Measurements from ENCODE around the gene COPS8. TPM values are rescaled to one million over a fixed set of nuclear protein-coding genes. Genes with fewer than 3 reads are reported as not detected.

Gene COPS8
- total and polyA plus RNA-seq, 12 donors, result 25.2 to 131 (median 63.9) TPM

DNA sequence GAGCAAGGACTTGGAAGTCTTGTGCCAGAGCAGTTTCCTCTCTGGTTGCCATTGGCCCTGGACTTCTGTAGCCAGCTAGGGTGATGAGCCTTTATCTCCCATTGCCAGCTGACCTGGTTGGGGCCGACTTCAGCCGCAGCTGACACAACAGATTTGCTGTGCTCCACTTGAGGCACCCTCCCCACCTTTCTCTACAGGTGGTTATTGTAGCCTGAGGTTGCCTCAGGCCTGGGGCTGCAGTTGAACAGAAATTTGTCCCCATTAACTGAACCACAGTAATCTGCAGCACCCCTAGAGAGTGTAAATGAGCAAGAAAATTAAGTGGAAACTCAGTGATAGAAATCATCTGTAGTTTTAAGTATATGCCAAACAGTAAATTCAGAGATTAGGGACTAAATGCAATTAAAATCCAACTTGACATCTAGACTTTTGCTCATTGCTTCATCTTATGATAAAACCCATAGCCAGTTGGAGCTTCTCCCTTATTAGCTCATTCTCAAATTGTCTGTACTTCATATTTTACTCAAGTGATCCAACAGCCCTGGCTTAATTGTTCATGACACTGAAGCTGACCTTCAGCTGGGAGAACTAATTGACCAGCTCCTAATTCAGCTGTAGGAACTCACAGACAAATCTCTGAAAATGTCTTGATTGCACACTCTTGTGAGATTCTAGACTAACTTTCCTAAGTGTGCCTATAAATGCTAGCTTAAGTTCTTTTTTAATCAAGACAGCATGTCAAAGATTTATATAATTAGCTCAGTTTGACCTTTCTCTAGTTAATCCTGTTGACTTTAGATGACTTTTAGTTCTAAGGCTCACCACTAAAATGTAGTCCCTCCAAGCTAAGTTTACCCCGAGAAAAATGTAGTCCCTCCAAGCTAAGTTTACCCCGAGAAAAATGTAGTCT, 48.9 kb downstream of the COPS8 start:
- H3K4me3 ChIP-seq, result no peak overlapping the region
- no peaks in the 10 kb centered on the region for H3K27me3 ChIP-seq
- no peak for DNase-seq
- H3K4me1 ChIP-seq (replicated peaks in 1 of 2), result no peaks in the 10 kb centered on the region
- no peak overlapping the region for H3K27ac ChIP-seq
- no peaks in the 10 kb centered on the region for H3K9me3 ChIP-seq (replicated peaks in 1 of 3)
- no peaks in the 10 kb centered on the region for H3K36me3 ChIP-seq (replicated peaks in 1 of 2)
- no peak for TF ChIP-seq POLR2A (IDR thresholded peaks at IDR 0.05)
- TF ChIP-seq, protein P1, sequence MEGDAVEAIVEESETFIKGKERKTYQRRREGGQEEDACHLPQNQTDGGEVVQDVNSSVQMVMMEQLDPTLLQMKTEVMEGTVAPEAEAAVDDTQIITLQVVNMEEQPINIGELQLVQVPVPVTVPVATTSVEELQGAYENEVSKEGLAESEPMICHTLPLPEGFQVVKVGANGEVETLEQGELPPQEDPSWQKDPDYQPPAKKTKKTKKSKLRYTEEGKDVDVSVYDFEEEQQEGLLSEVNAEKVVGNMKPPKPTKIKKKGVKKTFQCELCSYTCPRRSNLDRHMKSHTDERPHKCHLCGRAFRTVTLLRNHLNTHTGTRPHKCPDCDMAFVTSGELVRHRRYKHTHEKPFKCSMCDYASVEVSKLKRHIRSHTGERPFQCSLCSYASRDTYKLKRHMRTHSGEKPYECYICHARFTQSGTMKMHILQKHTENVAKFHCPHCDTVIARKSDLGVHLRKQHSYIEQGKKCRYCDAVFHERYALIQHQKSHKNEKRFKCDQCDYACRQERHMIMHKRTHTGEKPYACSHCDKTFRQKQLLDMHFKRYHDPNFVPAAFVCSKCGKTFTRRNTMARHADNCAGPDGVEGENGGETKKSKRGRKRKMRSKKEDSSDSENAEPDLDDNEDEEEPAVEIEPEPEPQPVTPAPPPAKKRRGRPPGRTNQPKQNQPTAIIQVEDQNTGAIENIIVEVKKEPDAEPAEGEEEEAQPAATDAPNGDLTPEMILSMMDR (IDR thresholded peaks at IDR 0.05), result no peak
- WGBS, 4 donors, result 72 to 82% (median 76%) methylated on average over 4 of the region's 4 CpGs
- intact Hi-C loops (cut with DNase I), result no loop called here

DNA sequence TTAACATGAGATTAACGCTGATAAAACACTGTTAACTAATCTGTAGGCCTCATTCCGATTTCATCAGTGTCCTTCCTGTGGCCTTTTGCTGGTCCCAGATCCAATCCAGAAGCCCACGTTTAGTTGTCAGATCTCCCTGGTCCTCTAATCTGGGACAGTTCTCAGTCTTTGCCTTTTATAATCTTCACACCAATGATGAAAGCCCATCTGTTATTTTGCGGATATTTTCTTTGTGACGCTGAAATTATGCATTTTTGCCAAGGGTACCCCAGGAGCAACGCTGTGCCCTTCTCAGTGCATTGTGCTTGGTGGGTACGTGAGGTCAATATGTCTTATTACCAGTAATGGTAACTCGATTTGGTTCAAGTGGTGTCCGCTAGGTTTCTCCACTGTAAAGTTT, 51.1 kb downstream of the COPS8 start:
- Histone ChIP-seq H3K27ac (no peak overlapping the region), H3K4me1 (replicated peaks in 1 of 2) (no peaks in the 10 kb centered on the region), H3K9me3 (replicated peaks in 1 of 3) (no peaks in the 10 kb centered on the region), H3K36me3 (replicated peaks in 1 of 2) (no peaks in the 10 kb centered on the region), H3K4me3 (no peak overlapping the region), H3K27me3 (no peaks in the 10 kb centered on the region)
- WGBS, 4 donors, result 83 to 90% (median 88%) methylated on average over 9 of the region's 9 CpGs
- no peak for DNase-seq
- TF ChIP-seq POLR2A (IDR thresholded peaks at IDR 0.05), result no peak
- TF ChIP-seq, protein P1 (IDR thresholded peaks at IDR 0.05), result no peak
- intact Hi-C loops (cut with DNase I), result no loop called here

DNA sequence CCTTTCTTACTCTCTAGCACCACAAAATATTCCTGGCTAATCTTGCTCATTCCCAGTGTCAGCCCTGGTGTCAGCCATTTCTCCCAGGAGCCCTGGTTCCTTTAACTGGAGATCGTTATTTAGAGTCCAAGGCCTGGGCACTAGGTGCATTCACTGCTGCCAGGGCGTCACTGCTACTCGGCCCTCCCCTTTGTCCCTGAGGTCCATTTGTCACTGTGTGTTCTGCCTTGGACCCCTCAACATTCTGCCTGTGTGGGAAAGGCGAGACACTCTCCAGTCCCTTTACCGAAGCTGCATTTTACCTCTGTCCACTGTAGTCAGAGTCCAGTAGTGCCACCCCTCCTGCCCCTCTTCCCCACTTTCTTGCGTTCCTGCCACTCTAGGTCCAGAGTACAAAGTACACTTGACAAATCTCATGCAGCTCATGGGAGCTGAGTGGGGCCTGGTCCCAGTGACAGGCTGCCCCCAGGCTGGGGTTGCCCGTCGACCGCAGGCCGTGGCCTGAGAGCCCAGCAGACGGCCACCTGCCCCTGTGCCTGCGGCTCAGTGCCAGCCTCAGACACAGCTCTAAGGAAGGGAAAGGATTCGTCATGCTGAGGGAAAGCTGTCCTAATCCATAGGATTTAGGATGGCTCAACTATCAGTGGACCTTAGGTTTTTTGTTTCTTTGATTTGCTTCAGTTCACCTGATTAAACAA, 52.1 kb downstream of the COPS8 start:
- TF ChIP-seq POLR2A (IDR thresholded peaks at IDR 0.05), result no peak
- TF ChIP-seq, protein P1 (IDR thresholded peaks at IDR 0.05), result no peak
- no peak for DNase-seq
- Histone ChIP-seq H3K36me3 (replicated peaks in 1 of 2) (no peaks in the 10 kb centered on the region), H3K4me1 (replicated peaks in 1 of 2) (no peaks in the 10 kb centered on the region), H3K9me3 (replicated peaks in 1 of 3) (no peaks in the 10 kb centered on the region), H3K27me3 (no peaks in the 10 kb centered on the region), H3K27ac (no peak overlapping the region), H3K4me3 (no peak overlapping the region)
- intact Hi-C loops (cut with DNase I), result no loop called here
- 89 to 93% (median 91%) methylated on average over 13 of the region's 13 CpGs for WGBS, 4 donors

DNA sequence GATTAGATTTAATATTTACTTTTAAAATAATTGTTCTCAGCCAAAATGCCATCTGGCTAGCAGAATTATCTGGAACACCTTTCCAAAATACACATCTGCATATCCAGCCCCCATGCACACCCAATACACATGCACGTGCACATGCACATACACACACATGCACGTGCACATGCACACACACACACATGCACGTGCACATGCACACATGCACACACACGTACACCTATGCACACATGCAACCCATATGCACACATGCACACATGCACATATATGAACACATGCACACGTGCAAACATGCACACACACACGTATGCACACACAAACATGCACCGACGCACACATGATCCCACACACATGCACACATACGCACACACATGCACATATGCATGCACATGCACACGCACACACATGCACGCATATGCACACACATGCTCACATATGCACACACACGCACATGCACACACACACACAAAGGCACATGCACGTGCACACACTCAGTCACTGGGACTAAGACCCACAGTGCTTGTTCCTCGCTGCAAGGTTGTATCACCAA, 53.5 kb downstream of the COPS8 start:
- H3K27me3 ChIP-seq, result no peaks in the 10 kb centered on the region
- H3K9me3 ChIP-seq (replicated peaks in 1 of 3), result no peaks in the 10 kb centered on the region
- no peak for DNase-seq
- no peaks in the 10 kb centered on the region for H3K4me1 ChIP-seq (replicated peaks in 1 of 2)
- H3K36me3 ChIP-seq (replicated peaks in 1 of 2), result no peaks in the 10 kb centered on the region
- no peak overlapping the region for H3K4me3 ChIP-seq
- no peak for TF ChIP-seq POLR2A (IDR thresholded peaks at IDR 0.05)
- TF ChIP-seq, protein P1 (IDR thresholded peaks at IDR 0.05), result no peak
- H3K27ac ChIP-seq, result no peak overlapping the region
- 87 to 93% (median 90%) methylated on average over 11 to 14 of the region's 14 CpGs for WGBS, 4 donors
- intact Hi-C loops (cut with DNase I), result no loop called here
